ENCODE results near the gene ZNF546. TPM values are rescaled to one million over a fixed set of nuclear protein-coding genes. Genes with fewer than 3 reads are reported as not detected.

The ZNF546 gene
- total RNA-seq, 4 donors from 2014 or later = 0.30 to 4.8 (median 1.4) TPM

- 53 to 72% methylated on average over 1 of the region's 1 CpG for WGBS, 2 donors
- no peak for DNase-seq (ENCODE audit: low spot score in 2 of 2)
- no peak overlapping the region for H3K4me3 ChIP-seq (ENCODE audit: low read depth, poor library complexity, severe bottlenecking)
- intact Hi-C loops (cut with DNase I; ENCODE audit: low total_unique reads) = no loop called here
- TF ChIP-seq POLR2A (IDR thresholded peaks at IDR 0.05) = no peak
These were observed 1.1 kb upstream of the ZNF546 start for GRCh38 chr19:39995794-39996193.

- intact Hi-C loops (cut with DNase I; ENCODE audit: low total_unique reads) = no loop called here
- 8 to 9% methylated on average over 19 of the region's 19 CpGs for WGBS, 2 donors
- TF ChIP-seq POLR2A (IDR thresholded peaks at IDR 0.05) (no peak), CTCF (IDR thresholded peaks at IDR 0.05) (no peak)
- peak in 1 of 2 donors; percentile 21 for DNase-seq (ENCODE audit: low spot score in 2 of 2)
- H3K4me3 ChIP-seq (ENCODE audit: low read depth, poor library complexity, severe bottlenecking) = peak overlapping the region; percentile 62
These were observed 546 bp upstream of the ZNF546 start for GRCh38 chr19:39996218-39996810.

- 73 to 80% methylated on average over 5 of the region's 5 CpGs for WGBS, 2 donors
- no peak for TF ChIP-seq POLR2A (IDR thresholded peaks at IDR 0.05)
- TF ChIP-seq CTCF (IDR thresholded peaks at IDR 0.05) = no peak
- intact Hi-C loops (cut with DNase I; ENCODE audit: low total_unique reads) = no loop called here
These were observed 867 bp downstream of the ZNF546 start for GRCh38 chr19:39997638-39998216.

GRCh38 chr19:39998501-39998900 is 1.6 kb downstream of the ZNF546 start:
- intact Hi-C loops (cut with DNase I; ENCODE audit: low total_unique reads) = no loop called here
- H3K4me3 ChIP-seq (ENCODE audit: low read depth, poor library complexity, severe bottlenecking) = no peak overlapping the region
- TF ChIP-seq POLR2A (IDR thresholded peaks at IDR 0.05) (no peak), CTCF (IDR thresholded peaks at IDR 0.05) (no peak)
- 80 to 92% methylated on average over 4 of the region's 4 CpGs for WGBS, 2 donors
- DNase-seq (ENCODE audit: low spot score in 2 of 2) = no peak

More at GRCh38 chr19:39997638-39998216, 867 bp downstream of the ZNF546 start:
- no peak for DNase-seq (ENCODE audit: low spot score in 2 of 2)
- peak overlapping the region; percentile 62 for H3K4me3 ChIP-seq (ENCODE audit: low read depth, poor library complexity, severe bottlenecking)

- 83 to 84% methylated on average over 4 of the region's 4 CpGs for WGBS, 2 donors
- intact Hi-C loops (cut with DNase I; ENCODE audit: low total_unique reads) = no loop called here
- no peak overlapping the region for H3K4me3 ChIP-seq (ENCODE audit: low read depth, poor library complexity, severe bottlenecking)
- no peak for DNase-seq (ENCODE audit: low spot score in 2 of 2)
- TF ChIP-seq CTCF (IDR thresholded peaks at IDR 0.05) (no peak), POLR2A (IDR thresholded peaks at IDR 0.05) (no peak)
These were observed 8.9 kb downstream of the ZNF546 start for GRCh38 chr19:40005691-40006272.

GRCh38 chr19:40006273-40006691 is 9.4 kb downstream of the ZNF546 start:
- no peak for TF ChIP-seq POLR2A (IDR thresholded peaks at IDR 0.05)
- no peak for TF ChIP-seq CTCF (IDR thresholded peaks at IDR 0.05)
- 50 to 74% methylated on average over 1 of the region's 1 CpG for WGBS, 2 donors
- DNase-seq (ENCODE audit: low spot score in 2 of 2) = no peak
- intact Hi-C loops (cut with DNase I; ENCODE audit: low total_unique reads) = no loop called here
- no peak overlapping the region for H3K4me3 ChIP-seq (ENCODE audit: low read depth, poor library complexity, severe bottlenecking)
